Ecto neural progenitor cell (in vitro differentiated cells): Measurements from ENCODE around the gene DCAF7.

Experiments used
- DNase-seq: peaks from one replicate; pipeline ENCODE4 v3.0.0-alpha.2; 2018; ENCODE audit warnings: low spot score

Gene DCAF7

GRCh38 chr17:63588797-63589196, 38.5 kb downstream of the DCAF7 start:
- no peak for DNase-seq

DNA sequence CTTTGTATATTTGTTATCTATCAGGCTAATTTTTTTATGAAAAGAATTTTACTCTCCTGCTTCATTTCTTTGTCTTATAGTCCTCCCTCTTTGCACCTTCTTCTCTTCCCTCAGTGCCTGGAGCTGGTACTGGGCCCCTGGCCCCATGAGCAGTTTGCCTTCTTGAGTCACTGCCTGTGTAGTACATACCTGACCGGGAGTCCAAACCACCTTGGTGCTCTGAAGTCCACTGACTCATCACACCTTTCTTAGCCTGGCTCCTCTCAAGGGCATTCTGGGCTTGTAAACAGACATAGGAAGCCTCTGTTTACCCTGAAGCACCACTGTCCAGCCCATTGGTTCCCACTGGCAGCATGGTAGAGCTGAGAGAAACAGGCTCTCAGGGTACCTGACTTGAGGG, 39.4 kb downstream of the DCAF7 start:
- DNase-seq, result no peak

GRCh38 chr17:63592797-63593196, 42.5 kb downstream of the DCAF7 start:
- no peak for DNase-seq

GRCh38 chr17:63595132-63595531, 44.9 kb downstream of the DCAF7 start:
- DNase-seq, result no peak

DNA sequence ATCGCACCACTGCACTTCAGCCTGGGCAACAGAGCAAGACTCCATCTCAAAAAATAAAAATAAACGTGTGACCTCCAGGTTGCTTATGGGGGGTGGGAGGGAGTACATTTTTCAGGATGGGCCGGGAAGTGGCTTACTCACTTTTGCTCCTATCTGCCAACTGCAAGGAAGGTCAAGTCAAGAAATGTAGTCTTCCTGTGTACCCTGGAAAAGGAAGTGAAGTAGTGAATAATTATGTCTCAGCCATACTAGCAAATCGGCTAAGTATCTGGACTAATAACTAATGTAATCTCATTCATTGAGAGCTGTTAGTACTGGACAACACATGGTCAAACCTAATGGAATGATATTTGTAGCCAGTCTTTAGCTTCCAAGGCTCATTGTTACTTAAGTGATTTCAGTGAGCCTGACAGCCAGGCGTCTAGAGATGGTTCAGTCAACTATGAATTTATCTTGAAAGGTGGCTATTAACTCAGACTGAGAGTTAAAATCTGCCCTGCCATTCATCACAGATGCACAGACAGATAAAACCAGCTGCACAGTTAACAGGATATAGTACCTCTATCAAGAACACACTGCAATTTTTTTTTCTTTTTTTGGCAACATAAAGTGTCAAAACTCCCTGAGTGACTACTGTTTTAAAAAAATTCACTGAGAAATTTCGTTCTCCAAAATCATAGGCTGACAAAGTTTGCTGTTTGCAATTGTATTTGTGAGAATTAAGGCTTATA, 46.7 kb downstream of the DCAF7 start:
- DNase-seq, result no peak

DNA sequence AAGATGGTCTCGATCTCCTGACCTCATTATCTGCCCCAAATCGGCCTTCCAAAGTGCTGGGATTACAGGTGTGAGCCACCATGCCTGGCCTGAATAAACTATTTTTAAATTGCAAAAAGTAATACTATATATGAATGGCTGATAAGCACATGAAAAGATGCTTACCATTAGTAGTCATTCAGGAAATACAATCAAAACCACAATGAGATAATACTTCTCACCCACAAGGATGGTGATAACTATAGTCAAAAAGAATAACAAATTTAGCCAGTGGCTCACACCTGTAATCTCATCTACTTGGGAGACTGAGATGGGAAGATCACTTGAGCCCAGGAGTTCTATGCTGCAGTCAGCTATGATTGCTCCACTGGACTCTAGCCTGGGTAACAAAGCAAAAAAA, 48.0 kb downstream of the DCAF7 start:
- DNase-seq, result no peak

GRCh38 chr17:63600569-63601438, 50.5 kb downstream of the DCAF7 start, which contains the start of gene TACO1:
TACO1 (plus strand) TSS chr17:63600895; CDS start chr17:63601084, 189 bp downstream.
- DNase-seq, result peak; percentile 92

DNA sequence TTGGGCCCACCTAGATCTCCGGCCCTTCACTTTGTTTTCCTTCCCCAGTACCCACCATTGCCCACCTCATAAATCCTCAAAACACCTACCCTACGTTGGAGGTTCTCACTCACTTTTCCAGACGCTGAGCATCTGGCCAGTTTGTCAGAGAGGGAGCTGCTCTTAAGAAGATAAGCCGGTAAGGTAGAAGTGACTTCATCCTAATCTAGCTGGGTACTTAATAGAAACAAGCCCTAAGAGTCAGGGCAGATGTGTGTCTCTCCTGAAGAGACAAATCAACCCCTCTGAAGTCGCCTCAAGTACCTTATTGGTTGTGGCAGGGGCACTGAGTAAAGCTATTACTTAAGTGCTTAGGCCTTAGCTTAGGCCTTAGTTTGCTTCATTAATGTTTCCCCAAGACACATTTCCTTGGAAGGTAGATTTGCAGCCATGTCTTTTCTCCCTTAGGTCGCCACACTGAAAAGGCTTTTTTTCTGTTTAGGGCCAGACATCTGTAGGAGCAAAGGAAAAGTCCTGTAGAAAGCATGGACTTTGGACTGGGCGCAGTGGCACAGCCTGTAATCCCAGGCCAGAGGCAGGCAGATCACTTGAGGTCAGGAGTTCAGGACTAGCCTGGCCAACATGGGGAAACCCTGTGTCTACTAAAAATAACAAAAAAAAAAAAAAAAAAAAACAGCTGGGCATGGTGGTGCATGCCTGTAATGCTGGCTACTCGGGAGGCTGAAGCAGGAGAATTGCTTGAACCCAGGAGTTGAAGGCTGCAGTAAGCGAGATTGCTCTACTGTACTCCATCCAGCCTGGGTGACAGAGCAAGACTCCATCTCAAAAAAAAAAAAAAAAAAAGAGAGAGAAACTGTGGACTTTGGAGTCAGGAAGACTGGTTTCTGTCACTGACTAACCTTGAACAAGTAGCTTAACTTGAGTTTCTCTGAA, 51.4 kb downstream of the DCAF7 start:
- no peak for DNase-seq

- DNase-seq, result no peak
Measured at GRCh38 chr17:63609816-63610573, 59.7 kb downstream of the DCAF7 start.

DNA sequence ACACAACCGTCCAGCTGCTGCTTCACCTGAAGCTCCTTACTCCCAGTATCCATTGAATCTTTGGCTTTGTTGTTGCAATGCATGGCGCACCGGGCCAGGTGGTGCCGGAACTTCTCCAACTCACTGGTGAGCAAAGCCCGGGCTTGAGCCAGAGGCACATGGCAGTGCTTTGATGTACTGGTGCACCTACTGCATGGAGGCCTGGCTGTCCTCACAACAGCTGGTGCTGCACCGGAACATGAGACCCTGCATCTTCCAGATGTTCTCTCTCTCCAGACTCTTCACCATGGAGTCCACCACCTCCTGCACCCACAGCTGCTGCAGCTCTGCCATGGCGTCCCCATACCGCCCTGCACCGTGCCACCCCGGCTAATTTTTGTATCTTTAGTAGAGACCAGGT, 60.6 kb downstream of the DCAF7 start:
- no peak for DNase-seq

DNA sequence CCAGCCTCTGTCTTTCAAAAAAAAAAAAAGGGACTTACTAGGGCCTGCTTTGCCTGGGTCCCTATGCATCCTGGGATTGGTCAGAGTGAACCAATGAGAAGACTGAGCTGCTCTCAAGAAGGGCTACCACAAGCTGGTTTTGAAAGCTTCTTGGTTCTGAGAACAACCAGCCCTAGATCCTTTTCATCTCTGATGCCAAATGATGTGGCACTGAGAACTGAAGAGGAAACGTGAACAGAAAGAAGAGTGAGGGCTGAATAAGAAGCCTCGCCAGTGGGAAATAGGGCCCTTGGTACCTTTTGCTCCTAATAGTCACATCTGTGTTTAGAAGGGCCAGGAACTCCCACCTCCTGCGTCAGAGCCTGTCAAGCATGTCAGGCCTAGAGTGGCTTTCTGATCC, 61.1 kb downstream of the DCAF7 start:
- DNase-seq, result no peak

- DNase-seq, result no peak
Measured at GRCh38 chr17:63613663-63614062, 63.4 kb downstream of the DCAF7 start.

GRCh38 chr17:63621229-63621683, 71.0 kb downstream of the DCAF7 start:
- no peak for DNase-seq

GRCh38 chr17:63621684-63622573, 71.7 kb downstream of the DCAF7 start, which contains the start of gene MAP3K3:
MAP3K3 (plus strand) TSS chr17:63622417; CDS start chr17:63622760, 343 bp downstream.
- peak; percentile 100 for DNase-seq

DNA sequence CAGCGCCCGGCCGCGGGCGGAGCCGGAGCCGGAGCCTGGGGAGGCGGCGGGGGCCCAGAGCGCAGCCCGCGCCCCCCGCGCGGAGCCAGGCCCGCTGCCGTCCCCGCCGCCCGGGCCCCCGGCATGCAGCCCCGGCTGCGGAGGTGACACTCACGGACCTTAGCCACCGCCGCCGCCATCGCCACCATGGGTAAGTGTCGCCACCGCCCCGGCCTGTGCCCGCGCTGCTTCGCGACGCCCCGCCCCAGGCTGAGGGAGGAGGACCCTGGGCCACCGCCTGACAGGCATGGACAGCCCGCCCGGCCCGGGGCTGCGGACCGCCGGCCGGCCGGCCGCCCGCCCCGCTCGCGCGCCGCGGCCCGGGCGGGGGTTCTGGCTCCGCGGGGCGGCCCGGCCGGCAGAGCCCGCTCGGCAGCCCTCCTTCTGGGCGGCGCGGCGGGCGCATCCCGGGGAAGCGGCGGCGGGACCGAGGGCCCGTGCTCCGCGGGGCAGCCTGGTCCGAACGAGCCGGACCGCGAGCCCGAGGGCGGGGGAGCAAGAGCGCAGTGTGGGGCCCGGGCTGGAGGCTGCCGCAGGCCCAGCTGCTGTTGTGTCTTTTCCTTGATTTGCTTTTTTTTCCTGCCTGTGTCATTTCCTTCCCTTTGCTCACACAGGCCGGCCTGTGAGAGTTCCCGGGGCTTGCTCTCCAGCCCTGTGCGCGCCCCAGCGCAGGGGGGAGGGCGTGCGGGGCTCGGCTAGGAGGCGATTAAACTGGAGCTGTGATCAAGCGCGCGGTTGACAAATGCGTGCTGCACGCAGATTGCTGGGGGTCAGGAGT, 72.5 kb downstream of the DCAF7 start:
- peak; percentile 87 for DNase-seq

- DNase-seq, result no peak
Measured at GRCh38 chr17:63623786-63624530, 73.7 kb downstream of the DCAF7 start.

DNA sequence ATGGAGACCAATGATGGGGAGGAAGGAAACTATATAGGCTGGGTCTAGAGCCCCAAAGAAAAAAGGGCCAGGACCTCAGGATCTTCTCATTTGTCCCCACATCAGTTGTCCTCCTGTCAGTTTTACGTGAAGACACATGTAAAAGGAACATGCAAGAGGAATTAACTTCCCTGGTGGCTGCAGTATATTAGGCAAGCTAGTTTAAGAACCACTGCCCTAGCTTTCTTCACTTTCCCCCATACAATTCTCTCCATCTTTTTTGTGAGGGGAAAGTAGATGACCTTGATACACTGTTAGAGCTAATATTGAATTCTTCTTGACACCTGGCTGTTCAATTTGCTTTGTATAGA, 74.2 kb downstream of the DCAF7 start:
- no peak for DNase-seq

DNA sequence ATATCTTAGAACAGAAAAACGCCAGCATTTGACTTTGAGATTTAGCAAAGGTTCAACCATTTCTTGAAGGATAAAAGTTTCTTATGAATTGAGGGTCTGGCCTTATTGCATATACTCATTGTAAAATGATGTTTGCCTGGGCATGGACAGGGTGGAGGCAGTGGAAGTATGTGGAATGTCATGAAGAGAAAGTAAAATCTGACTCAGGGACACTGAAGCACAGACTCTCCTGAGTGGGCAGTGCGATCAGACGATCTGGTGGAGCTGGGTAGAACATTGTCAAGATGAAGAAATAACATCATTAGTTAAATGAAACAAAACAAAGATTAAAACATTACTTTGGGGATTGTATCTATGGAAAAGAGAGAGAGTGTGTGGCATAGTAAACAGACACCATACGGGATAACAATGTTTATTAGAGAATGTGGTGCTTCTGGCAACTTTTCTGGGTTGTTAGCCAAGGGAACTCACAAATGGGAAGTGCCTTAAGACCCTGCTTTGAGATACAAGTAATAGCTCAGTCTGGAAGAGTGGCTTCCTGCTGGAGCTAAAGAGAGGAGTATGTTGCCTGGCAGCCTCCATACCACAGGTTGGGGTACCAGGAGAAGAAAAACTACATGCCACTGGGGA, 76.4 kb downstream of the DCAF7 start:
- DNase-seq, result no peak
